ENCODE data around the gene RAB11FIP3.

DNA sequence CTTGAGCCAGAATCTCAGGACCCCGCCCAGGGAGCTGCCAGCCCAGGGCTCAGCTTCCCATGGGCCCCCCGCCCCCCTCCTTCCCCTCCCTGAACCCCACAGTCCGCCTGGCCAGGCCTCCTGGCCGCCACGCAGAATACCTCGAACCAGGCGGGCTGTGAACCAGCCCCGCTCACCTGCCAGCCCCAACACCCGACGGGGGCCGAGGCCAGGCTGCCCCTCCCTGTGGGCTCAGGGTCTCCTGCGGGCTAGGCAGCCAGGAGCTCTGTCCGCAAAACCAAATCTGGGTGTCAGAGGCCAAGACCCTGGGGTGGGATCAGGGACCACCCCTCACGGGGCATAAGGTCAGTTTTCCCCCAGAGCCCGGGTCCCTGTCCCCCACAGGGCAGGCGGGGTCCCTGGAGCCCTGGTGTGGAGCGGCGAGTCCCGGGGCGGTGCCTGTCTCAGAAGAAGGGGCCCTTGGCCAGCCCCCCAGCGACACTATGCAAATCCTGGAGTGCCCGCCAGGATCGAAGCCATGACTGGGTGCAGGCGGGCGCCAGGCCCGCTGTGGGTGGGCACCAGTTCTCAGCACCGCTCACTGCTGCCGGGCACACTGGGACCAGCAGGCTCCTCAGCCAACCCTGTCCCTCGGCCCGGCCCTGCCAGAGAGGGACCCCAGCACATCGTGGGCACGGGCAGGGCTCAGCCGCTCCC lies 128.3 kb downstream of the RAB11FIP3 start:
- no peak for TF ChIP-seq MYC (IDR thresholded peaks at IDR 0.05; ENCODE audit: borderline replicate concordance, low read length)
- no peak for TF ChIP-seq RFX5 (IDR thresholded peaks at IDR 0.05)
- no peak for TF ChIP-seq ESRRA (IDR thresholded peaks at IDR 0.05; ENCODE audit: borderline replicate concordance, low read length)
- TF ChIP-seq POLR2AphosphoS2 (conservative IDR thresholded peaks at IDR 0.05; ENCODE audit: low read length) = no peak
- TF ChIP-seq SREBF2 (IDR thresholded peaks at IDR 0.05) = no peak
- TF ChIP-seq, protein P1, sequence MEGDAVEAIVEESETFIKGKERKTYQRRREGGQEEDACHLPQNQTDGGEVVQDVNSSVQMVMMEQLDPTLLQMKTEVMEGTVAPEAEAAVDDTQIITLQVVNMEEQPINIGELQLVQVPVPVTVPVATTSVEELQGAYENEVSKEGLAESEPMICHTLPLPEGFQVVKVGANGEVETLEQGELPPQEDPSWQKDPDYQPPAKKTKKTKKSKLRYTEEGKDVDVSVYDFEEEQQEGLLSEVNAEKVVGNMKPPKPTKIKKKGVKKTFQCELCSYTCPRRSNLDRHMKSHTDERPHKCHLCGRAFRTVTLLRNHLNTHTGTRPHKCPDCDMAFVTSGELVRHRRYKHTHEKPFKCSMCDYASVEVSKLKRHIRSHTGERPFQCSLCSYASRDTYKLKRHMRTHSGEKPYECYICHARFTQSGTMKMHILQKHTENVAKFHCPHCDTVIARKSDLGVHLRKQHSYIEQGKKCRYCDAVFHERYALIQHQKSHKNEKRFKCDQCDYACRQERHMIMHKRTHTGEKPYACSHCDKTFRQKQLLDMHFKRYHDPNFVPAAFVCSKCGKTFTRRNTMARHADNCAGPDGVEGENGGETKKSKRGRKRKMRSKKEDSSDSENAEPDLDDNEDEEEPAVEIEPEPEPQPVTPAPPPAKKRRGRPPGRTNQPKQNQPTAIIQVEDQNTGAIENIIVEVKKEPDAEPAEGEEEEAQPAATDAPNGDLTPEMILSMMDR (IDR thresholded peaks at IDR 0.05) = no peak
- no peak for TF ChIP-seq TP53 (CRISPR knock-in tag; IDR thresholded peaks at IDR 0.05)

Measured in A549 (cell line).